SK-N-SH (cell line): Measurements from ENCODE around the gene SUPT3H. TPM values are rescaled to one million over a fixed set of nuclear protein-coding genes. Genes with fewer than 3 reads are reported as not detected.

Experiments used
- CTCF ChIA-PET: fragments of 300-600, 350-600 bp; formaldehyde crosslinking; extraction: SDS; loops from one replicate; lab custom pipeline; 2021; lab: Yijun Ruan, JAX
- POLR2A ChIA-PET: fragments of 350-600 bp; sonication (Branson Sonifier 250); formaldehyde crosslinking; extraction: SDS; loops from one replicate; lab custom pipeline; 2020; ENCODE audit warnings: antibody characterized with exemption, inconsistent platforms; lab: Yijun Ruan, JAX
- DNase-seq: peaks from one replicate; pipeline ENCODE4 v3.0.0; 2012
- H2AFZ ChIP-seq: fragments of 200-600 bp; sonication (generic); 2 replicates; pipeline ENCODE4 v1.8.1; 2016; ENCODE audit warnings: antibody characterized with exemption, mild to moderate bottlenecking, low read depth
- H3F3A ChIP-seq: fragments of 200-600 bp; sonication (generic); replicated peaks from 2 replicates; pipeline ENCODE3; 2016; ENCODE audit warnings: antibody characterized with exemption, mild to moderate bottlenecking; ENCODE audit not compliant: insufficient read depth
- H3K27ac ChIP-seq, 2 experiments: fragments of 200-500 bp in 1 of 2; fragments of 200-600 bp in 1 of 2; sonication (Bioruptor generic) in 1 of 2; sonication (generic), shearing (Covaris generic) in 1 of 2; 2 replicates each; pipeline versions ENCODE4 v1.5.1 to v1.6.1; 2014 to 2016; ENCODE audit warnings: low read depth in 2 of 2, inconsistent platforms in 1 of 2, low read length in 1 of 2, mild to moderate bottlenecking in 1 of 2, mixed read lengths in 1 of 2
- H3K27me3 ChIP-seq: fragments of 200-600 bp; sonication (generic), shearing (Covaris generic); 2 replicates; pipeline ENCODE4 v1.6.1; 2016; ENCODE audit warnings: mixed run types; ENCODE audit not compliant: insufficient read depth
- H3K36me3 ChIP-seq, 2 experiments: fragments of 200-500 bp in 1 of 2; fragments of 200-600 bp in 1 of 2; sonication (Bioruptor generic) in 1 of 2; sonication (generic) in 1 of 2; replicated peaks in 1 of 2; 2 replicates each; pipeline versions ENCODE3 to v1.5.1; 2014 to 2016; ENCODE audit warnings: low read length in 1 of 2, mild to moderate bottlenecking in 1 of 2; ENCODE audit not compliant: insufficient read depth in 2 of 2, control insufficient read depth in 1 of 2
- H3K4me1 ChIP-seq, 2 experiments: fragments of 200-500 bp in 1 of 2; fragments of 200-600 bp in 1 of 2; sonication (Bioruptor generic) in 1 of 2; sonication (generic), shearing (Covaris generic) in 1 of 2; 2 replicates each; pipeline versions ENCODE4 v1.5.1 to v1.6.1; 2014 to 2016; ENCODE audit warnings: low read depth in 1 of 2, low read length in 1 of 2, mixed run types in 1 of 2; ENCODE audit not compliant: insufficient read depth in 2 of 2, control insufficient read depth in 1 of 2
- H3K4me2 ChIP-seq: fragments of 200-600 bp; sonication (generic), shearing (Covaris generic); 2 replicates; pipeline ENCODE4 v1.6.1; 2017; ENCODE audit warnings: mixed run types
- H3K4me3 ChIP-seq, 2 experiments: fragments of 200-500 bp in 1 of 2; fragments of 200-600 bp in 1 of 2; sonication (Bioruptor generic) in 1 of 2; sonication (generic), shearing (Covaris generic) in 1 of 2; 2 replicates each; pipeline versions ENCODE4 v1.5.1 to v1.8.1; 2014 to 2016; ENCODE audit warnings: low read depth in 2 of 2, inconsistent platforms in 1 of 2, low read length in 1 of 2, mild to moderate bottlenecking in 1 of 2, mixed read lengths in 1 of 2, moderate library complexity in 1 of 2
- H3K79me2 ChIP-seq: fragments of 200-600 bp; sonication (generic); 2 replicates; pipeline ENCODE4 v1.8.1; 2017; ENCODE audit warnings: mild to moderate bottlenecking; ENCODE audit not compliant: insufficient read depth
- H3K9ac ChIP-seq: fragments of 200-600 bp; sonication (generic); 2 replicates; pipeline ENCODE4 v1.6.1; 2017; ENCODE audit warnings: mixed run types
- H3K9me2 ChIP-seq: fragments of 200-600 bp; sonication (generic); 2 replicates; pipeline ENCODE4 v1.6.1; 2017; ENCODE audit warnings: mixed run types
- H3K9me3 ChIP-seq: fragments of 200-600 bp; sonication (generic); 2 replicates; pipeline ENCODE4 v1.6.1; 2017; ENCODE audit warnings: mixed run types, mild to moderate bottlenecking, moderate library complexity
- H4K20me1 ChIP-seq: fragments of 200-600 bp; sonication (generic); 2 replicates; pipeline ENCODE4 v1.6.1; 2017; ENCODE audit warnings: mild to moderate bottlenecking, mixed run types; ENCODE audit not compliant: insufficient read depth
- CHD2 ChIP-seq: fragments of 150-350 bp; IDR thresholded peaks from 2 replicates; pipeline ENCODE4 v1.6.1; 2018; ENCODE audit warnings: low read length; ENCODE audit not compliant: partially characterized antibody
- ELF1 ChIP-seq: IDR thresholded peaks from 2 replicates; pipeline ENCODE4 v1.4.0; 2012
- EP300 ChIP-seq, 2 experiments: IDR thresholded peaks; 2 replicates each; pipeline versions ENCODE4 v1.4.0 to v1.6.1; 2012; ENCODE audit warnings: borderline replicate concordance in 1 of 2, low read depth in 1 of 2, low read length in 1 of 2
- FOSL2 ChIP-seq: IDR thresholded peaks from 2 replicates; pipeline ENCODE4 v1.4.0; 2012; ENCODE audit warnings: low read depth, mild to moderate bottlenecking, moderate library complexity, borderline replicate concordance
- FOXJ3 ChIP-seq: sonication (generic); formaldehyde crosslinking; IDR thresholded peaks from 2 replicates; pipeline ENCODE4 v1.5.1; 2020; ENCODE audit warnings: mild to moderate bottlenecking, missing genetic modification reagents
- JUND ChIP-seq: IDR thresholded peaks from 2 replicates; pipeline ENCODE4 v1.4.0; 2012
- NFIC ChIP-seq: IDR thresholded peaks from 2 replicates; pipeline ENCODE4 v1.4.0; 2012; ENCODE audit warnings: borderline replicate concordance
- NRF1 ChIP-seq: IDR thresholded peaks from 2 replicates; pipeline ENCODE4 v1.6.1; 2012; ENCODE audit warnings: low read depth, mild to moderate bottlenecking, low read length
- RCOR1 ChIP-seq: fragments of 150-350 bp; IDR thresholded peaks from 2 replicates; pipeline ENCODE4 v1.6.1; 2017; ENCODE audit warnings: antibody characterized with exemption, low read length
- RXRA ChIP-seq: IDR thresholded peaks from 2 replicates; pipeline ENCODE4 v1.4.0; 2012; ENCODE audit warnings: low read depth, mild to moderate bottlenecking, borderline replicate concordance
- TAF1 ChIP-seq: IDR thresholded peaks from 2 replicates; pipeline ENCODE4 v1.6.1; 2012; ENCODE audit warnings: low read depth, mild to moderate bottlenecking, low read length, moderate library complexity, borderline replicate concordance
- USF1 ChIP-seq: IDR thresholded peaks from 2 replicates; pipeline ENCODE4 v1.4.0; 2012; ENCODE audit warnings: low read depth, borderline replicate concordance
- USF2 ChIP-seq: fragments of 150-350 bp; IDR thresholded peaks from 2 replicates; pipeline ENCODE4 v1.6.1; 2017; ENCODE audit warnings: antibody characterized with exemption, low read length, low read depth, borderline replicate concordance
- YY1 ChIP-seq: IDR thresholded peaks from 2 replicates; pipeline ENCODE4 v1.4.0; 2012; ENCODE audit warnings: low read depth, mild to moderate bottlenecking
- WGBS: methylation state at CpG from one replicate; pipeline ENCODE4 v1.1.6; 2017; ENCODE audit warnings: low lambda C conversion rate; 5-methylcytosine and 5-hydroxymethylcytosine counted together
- polyA plus RNA-seq, 3 experiments: library from polyadenylated mRNA; depleted of rRNA; stranded (reverse); fragments of >200 nt; gene quantifications; 2 replicates each; pipeline ENCODE4 v1.2.3, GENCODE V29; 2012
- TF ChIP-seq, protein P1 (sequence below): fragments of 150-350 bp; IDR thresholded peaks from 2 replicates; pipeline ENCODE4 v1.6.1; 2016; ENCODE audit warnings: mild to moderate bottlenecking, low read depth, low read length
- TF ChIP-seq, protein P2 (sequence below): IDR thresholded peaks from 2 replicates; pipeline ENCODE4 v1.6.1; 2012; ENCODE audit warnings: mild to moderate bottlenecking, low read depth, low read length, moderate library complexity
- TF ChIP-seq, protein P3 (sequence below): IDR thresholded peaks from 2 replicates; pipeline ENCODE4 v1.4.0; 2012; ENCODE audit warnings: low read depth

The SUPT3H gene
- polyA plus RNA-seq, 1 of the 3 experiments (the other 2 are of a cell fraction), result 10.9 TPM

GRCh38 chr6:44789061-44789460 is 588.7 kb downstream of the SUPT3H start:
- no peak for DNase-seq
- no peak overlapping the region for H2AFZ ChIP-seq

More at GRCh38 chr6:44789061-44789460, 588.7 kb downstream of the SUPT3H start:
- no peak overlapping the region for H3K27ac ChIP-seq
- no peak for TF ChIP-seq NFIC
- TF ChIP-seq RCOR1, result no peak
- TF ChIP-seq EP300 (IDR thresholded peaks at IDR 0.05; ENCODE audit: borderline replicate concordance in 1 of 2, low read depth in 1 of 2, low read length in 1 of 2), result no peak
- TF ChIP-seq, protein P1, sequence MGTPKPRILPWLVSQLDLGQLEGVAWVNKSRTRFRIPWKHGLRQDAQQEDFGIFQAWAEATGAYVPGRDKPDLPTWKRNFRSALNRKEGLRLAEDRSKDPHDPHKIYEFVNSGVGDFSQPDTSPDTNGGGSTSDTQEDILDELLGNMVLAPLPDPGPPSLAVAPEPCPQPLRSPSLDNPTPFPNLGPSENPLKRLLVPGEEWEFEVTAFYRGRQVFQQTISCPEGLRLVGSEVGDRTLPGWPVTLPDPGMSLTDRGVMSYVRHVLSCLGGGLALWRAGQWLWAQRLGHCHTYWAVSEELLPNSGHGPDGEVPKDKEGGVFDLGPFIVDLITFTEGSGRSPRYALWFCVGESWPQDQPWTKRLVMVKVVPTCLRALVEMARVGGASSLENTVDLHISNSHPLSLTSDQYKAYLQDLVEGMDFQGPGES, result no peak
- no peak for TF ChIP-seq YY1
- no peak for TF ChIP-seq ELF1
- TF ChIP-seq RXRA, result no peak
- TF ChIP-seq FOXJ3, result no peak
- no peak for TF ChIP-seq TAF1
- no peak for TF ChIP-seq USF2
- TF ChIP-seq, protein P2, sequence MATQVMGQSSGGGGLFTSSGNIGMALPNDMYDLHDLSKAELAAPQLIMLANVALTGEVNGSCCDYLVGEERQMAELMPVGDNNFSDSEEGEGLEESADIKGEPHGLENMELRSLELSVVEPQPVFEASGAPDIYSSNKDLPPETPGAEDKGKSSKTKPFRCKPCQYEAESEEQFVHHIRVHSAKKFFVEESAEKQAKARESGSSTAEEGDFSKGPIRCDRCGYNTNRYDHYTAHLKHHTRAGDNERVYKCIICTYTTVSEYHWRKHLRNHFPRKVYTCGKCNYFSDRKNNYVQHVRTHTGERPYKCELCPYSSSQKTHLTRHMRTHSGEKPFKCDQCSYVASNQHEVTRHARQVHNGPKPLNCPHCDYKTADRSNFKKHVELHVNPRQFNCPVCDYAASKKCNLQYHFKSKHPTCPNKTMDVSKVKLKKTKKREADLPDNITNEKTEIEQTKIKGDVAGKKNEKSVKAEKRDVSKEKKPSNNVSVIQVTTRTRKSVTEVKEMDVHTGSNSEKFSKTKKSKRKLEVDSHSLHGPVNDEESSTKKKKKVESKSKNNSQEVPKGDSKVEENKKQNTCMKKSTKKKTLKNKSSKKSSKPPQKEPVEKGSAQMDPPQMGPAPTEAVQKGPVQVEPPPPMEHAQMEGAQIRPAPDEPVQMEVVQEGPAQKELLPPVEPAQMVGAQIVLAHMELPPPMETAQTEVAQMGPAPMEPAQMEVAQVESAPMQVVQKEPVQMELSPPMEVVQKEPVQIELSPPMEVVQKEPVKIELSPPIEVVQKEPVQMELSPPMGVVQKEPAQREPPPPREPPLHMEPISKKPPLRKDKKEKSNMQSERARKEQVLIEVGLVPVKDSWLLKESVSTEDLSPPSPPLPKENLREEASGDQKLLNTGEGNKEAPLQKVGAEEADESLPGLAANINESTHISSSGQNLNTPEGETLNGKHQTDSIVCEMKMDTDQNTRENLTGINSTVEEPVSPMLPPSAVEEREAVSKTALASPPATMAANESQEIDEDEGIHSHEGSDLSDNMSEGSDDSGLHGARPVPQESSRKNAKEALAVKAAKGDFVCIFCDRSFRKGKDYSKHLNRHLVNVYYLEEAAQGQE, result no peak
- no peak for TF ChIP-seq JUND
- TF ChIP-seq CHD2, result no peak
- TF ChIP-seq NRF1, result no peak
- TF ChIP-seq USF1, result no peak
- TF ChIP-seq, protein P3, sequence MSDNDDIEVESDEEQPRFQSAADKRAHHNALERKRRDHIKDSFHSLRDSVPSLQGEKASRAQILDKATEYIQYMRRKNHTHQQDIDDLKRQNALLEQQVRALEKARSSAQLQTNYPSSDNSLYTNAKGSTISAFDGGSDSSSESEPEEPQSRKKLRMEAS, result no peak
- TF ChIP-seq FOSL2, result no peak
- no peak overlapping the region for H3K4me2 ChIP-seq
- no peaks in the 10 kb centered on the region for H3K27me3 ChIP-seq
- ChIA-PET POLR2A (no interaction called here), CTCF (interaction anchor here (1.4 kb wide), 1 partner anchor 134 kb away, joined by 4 read pairs; no protein-coding TSS in a partner anchor)
- peaks cover 0 to 5% of the 10 kb centered on the region in 2 experiments; a peak in 1 of 4 replicates for H3K4me1 ChIP-seq
- H3K9me3 ChIP-seq, result no peaks in the 10 kb centered on the region
- no peak overlapping the region for H3K4me3 ChIP-seq
- H3K79me2 ChIP-seq, result no peaks in the 10 kb centered on the region; the same call in 1 of the 2 replicates
- H3K36me3 ChIP-seq, result no peaks in the 10 kb centered on the region
- H4K20me1 ChIP-seq, result no peaks in the 10 kb centered on the region
- H3K9ac ChIP-seq, result no peak overlapping the region
- 72% methylated on average over 5 of the region's 5 CpGs for WGBS
- H3F3A ChIP-seq, result no peaks in the 10 kb centered on the region
- H3K9me2 ChIP-seq, result no peaks in the 10 kb centered on the region
